ENCODE data around the gene SPATA16. TPM values are rescaled to one million over a fixed set of nuclear protein-coding genes. Genes with fewer than 3 reads are reported as not detected.
A peak's percentile ranks its signal among the peaks of the same experiment; 100 is the strongest.
"Not testable (repeated sequence)": the region's sequence is repeated elsewhere in the genome, so short reads cannot be mapped to it uniquely, and the experiment has no call there.

Gene SPATA16
- total RNA-seq, 2 donors from 2014 or later: not detected

DNA sequence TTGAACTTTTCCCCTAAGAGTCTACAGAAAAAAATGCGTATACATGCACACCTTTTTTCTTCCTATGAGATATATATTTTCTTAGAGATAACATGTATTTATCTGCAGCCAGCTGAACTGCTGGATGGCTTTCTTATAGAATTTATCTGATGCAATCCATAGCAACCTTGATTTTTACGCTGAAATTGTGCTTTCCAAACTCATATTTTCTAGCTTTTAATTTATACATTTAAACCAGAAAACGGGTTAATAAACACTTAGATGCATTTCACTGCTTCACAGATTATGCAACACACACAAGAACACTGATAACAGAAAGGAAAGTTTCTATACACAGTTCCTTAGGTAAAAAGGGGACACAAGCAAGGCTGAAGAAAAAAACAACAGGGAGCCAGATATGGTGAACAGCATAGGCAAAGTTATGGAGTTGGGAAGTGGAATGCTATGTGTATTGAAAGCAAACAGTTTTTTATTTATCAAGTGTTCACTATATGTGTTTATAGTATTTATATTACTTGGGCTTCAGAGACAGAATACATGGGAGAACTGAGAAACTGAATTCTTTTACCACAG, 149.5 kb downstream of the SPATA16 start:
- H3K27ac Mint-ChIP-seq: no peak overlapping the region
- no peaks in the 10 kb centered on the region for H3K36me3 Mint-ChIP-seq
- DNase-seq (ENCODE audit: low spot score in 2 of 2): no peak
- H3K9me3 Mint-ChIP-seq: no peaks in the 10 kb centered on the region
- ATAC-seq: no peak

DNA sequence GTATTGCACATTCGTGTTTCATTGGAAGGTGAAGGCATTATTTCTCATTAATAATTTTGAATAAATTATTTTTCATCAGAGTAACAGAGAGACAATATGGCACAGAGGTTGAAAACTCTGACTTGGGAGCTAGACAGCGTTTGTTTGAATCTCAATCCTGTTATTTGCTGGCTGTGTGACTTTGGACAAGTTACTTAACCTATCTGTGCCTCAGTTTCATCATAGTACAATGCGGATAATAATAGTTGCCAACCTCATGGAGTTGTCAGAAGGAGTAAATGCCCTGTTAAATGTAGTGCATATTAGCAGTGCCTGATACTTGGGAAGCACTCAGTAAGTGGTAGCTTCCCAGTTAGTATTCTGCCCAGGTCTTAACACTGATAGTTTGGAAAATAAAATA, 151.7 kb downstream of the SPATA16 start:
- Mint-ChIP-seq H3K27ac (no peak overlapping the region), H3K9me3 (no peaks in the 10 kb centered on the region), H3K36me3 (no peaks in the 10 kb centered on the region)
- DNase-seq (ENCODE audit: low spot score in 2 of 2): no peak
- no peak for ATAC-seq

DNA sequence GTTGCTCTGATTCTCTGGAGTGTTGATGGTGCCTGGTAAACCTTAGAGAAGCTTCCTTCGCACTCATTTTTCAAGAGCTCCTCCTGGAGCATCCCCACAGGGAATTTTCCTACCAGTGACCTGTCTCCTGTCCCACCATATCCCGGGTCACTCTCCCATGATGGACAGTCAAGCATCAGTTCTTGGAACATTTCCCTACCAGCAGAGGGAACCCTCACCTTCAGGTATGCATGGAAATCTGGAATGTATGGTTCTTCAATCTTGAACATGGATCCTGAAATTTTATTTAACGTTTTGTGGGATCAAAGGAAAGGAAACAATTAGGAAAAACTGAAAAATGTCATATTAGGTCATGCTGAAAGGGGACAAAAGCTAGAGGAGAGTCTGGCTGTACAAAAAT, 153.8 kb downstream of the SPATA16 start:
- no peak overlapping the region for H3K27ac Mint-ChIP-seq

DNA sequence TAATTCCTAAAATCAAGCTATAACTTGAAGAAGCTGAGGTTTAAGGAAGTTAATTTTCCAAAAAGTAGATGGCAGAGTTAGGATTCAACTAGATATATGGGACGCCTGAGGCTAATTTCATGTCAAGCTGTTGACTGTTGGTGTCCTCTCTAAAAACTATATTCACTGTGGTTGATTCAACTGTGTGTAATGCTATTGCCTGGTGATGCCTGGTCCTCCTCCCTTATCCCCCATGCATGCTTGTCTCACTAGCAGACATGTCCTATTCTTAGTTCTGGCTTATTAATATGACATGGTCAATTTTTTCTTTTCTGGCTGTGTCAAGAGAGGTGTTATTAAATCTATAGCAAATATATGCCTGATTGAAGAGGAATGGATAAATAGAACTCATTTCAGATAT, 156.1 kb downstream of the SPATA16 start:
- DNase-seq (ENCODE audit: low spot score in 2 of 2): no peak
- Mint-ChIP-seq H3K36me3 (no peaks in the 10 kb centered on the region), H3K9me3 (peaks cover 3 to 5% of the 10 kb centered on the region in 2 donors), H3K27ac (no peak overlapping the region)
- ATAC-seq: no peak

More for the DNA sequence above, 153.8 kb downstream of the SPATA16 start:
- ATAC-seq: no peak
- Mint-ChIP-seq H3K36me3 (no peaks in the 10 kb centered on the region), H3K9me3 (no peaks in the 10 kb centered on the region)
- DNase-seq (ENCODE audit: low spot score in 2 of 2): no peak

DNA sequence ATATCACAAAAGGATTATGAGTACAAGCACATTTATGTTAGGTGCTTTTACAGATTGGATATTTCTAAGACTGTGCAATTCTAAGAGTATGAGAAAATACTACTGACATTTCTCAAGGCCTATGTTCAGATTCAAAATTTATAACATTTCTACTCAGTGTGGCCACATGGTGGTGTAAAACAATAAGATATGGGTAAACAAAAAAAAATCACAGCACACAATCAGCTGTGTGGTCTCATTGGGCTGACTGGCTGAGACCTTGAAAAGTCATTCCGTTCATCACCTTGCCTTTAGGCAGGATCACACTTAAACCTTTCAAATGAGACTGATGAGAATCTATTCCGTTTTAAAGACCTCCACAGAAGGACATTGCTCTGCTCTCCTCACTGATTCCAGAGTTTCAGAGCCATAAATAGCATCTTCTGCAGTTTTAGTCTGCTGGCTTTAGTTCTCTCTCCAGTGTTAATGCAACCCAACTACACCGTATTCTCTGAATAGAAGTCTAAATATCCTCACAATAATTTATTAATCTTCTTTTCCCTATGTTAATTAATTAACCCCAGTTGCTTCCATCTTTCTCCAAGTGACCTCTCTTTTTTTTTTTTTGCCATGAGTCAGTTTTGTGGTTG, 158.2 kb downstream of the SPATA16 start:
- Mint-ChIP-seq H3K27ac (no peak overlapping the region), H3K36me3 (no peaks in the 10 kb centered on the region), H3K9me3 (peaks cover 3 to 5% of the 10 kb centered on the region in 2 donors)
- ATAC-seq: no peak
- no peak for DNase-seq (ENCODE audit: low spot score in 2 of 2)

DNA sequence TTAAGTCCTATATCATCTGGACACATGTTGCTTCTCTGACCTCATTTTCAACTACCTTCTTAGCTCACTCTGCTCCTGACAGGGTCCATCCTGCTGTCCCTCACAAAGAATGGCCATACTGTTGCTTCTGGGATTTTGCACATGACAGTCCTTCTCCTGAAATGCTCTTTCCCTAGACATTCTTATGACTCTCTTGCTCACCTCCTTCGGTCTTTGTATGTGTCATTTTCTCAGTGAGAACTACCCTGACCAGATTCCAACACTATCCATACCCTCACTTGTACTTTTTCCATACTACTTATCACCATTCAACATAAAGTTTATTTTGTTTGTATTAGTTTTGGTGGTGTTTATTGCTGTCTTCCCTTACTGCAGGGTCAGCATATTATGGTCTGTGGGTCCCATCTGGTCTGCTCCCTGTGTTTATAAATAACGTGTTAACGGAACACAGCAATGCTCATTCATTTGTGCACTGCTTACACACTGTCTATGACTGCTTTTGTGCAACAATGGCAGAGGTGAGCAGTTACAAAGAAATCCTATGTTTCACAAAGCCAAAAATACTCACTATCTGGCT, 159.5 kb downstream of the SPATA16 start:
- DNase-seq (ENCODE audit: low spot score in 2 of 2) (no peak), ATAC-seq (no peak)
- peaks cover 3 to 5% of the 10 kb centered on the region in 2 donors for H3K9me3 Mint-ChIP-seq
- no peaks in the 10 kb centered on the region for H3K36me3 Mint-ChIP-seq
- H3K27ac Mint-ChIP-seq: no peak overlapping the region

DNA sequence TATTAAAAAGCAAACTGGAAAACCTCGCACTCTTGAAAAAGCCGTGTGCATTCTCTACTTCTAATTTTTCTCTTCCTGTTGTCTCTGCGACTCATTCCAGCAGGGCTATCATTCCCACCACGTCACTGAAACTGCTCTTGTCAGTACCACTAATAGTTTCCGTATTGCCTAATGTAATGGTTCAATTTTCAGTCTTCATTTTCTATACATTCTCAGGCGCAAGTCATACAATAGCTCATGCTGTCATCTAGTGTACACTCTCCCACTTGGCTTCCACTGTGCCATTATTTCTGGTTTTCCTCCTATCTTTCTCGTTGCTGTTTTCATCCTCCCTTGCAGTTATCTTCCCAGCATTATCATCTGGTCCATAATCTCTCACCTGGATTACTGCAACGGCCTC, 160.2 kb downstream of the SPATA16 start:
- Mint-ChIP-seq H3K27ac (no peak overlapping the region), H3K9me3 (peaks cover 3 to 5% of the 10 kb centered on the region in 2 donors), H3K36me3 (no peaks in the 10 kb centered on the region)
- DNase-seq (ENCODE audit: low spot score in 2 of 2) (no peak), ATAC-seq (peak in 1 of 2 donors; percentile 13)

DNA sequence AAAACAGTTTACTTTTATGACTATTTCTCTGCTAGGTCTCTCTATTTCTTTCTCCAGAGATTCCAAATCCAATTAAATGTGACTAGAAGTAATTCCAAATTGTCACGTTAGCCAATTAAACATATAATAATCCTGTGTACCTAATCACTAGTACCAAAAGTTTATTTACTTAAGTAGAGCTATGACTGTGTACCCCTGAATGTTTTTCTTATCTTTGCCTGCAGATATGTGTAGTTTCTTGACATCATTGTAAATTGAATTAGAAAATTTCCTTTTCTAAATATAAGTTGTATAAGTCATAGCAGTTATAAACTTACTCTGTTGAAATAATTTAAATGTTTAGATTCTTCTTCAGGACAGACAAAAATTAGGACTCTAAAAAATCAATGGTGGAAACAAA, 163.3 kb downstream of the SPATA16 start:
- ATAC-seq (no peak), DNase-seq (ENCODE audit: low spot score in 2 of 2) (no peak)
- Mint-ChIP-seq H3K36me3 (no peaks in the 10 kb centered on the region), H3K9me3 (peaks cover 3 to 9% of the 10 kb centered on the region in 2 donors), H3K27ac (no peak overlapping the region)

DNA sequence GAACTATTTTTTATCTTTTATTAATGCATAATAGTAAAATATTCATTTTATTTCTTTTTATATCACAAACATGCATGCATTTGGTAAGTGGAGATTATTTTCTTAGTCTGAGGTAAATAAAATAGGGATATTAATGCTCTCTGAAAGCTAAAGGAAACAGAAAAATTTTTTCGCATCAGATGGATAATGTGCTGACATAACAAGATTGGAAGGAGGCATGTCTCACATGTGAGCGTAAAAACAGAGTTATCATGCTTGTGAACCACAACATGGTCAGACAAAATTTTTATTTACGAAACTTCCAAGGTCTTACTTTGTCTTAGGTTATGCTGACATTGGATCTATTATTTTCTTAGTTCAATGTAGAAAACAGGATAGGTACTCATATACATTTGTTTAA, 166.1 kb downstream of the SPATA16 start:
- H3K9me3 Mint-ChIP-seq: peaks cover 0 to 4% of the 10 kb centered on the region in 2 donors
- H3K36me3 Mint-ChIP-seq: no peaks in the 10 kb centered on the region
- ATAC-seq: no peak
- DNase-seq (ENCODE audit: low spot score in 2 of 2): no peak
- no peak overlapping the region for H3K27ac Mint-ChIP-seq

DNA sequence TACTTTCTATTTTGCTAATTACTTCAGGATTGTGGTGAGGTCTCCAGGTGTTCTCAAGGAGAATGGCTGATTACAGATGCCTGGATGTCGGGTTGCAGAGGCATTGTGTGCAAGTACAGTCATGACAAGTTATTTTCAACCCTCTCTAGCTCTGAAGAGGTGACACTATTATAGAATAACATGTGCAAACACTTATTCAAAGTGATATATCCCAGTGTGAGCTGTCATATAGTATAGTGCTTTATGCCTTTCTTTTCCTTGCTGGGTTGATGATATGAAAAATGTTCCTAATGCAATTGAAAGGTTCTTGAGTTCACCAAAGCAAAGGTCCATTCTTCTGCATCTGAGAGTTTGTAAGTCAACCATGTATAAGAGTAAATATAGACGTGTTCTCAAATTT, 167.2 kb downstream of the SPATA16 start:
- Mint-ChIP-seq H3K36me3 (no peaks in the 10 kb centered on the region), H3K9me3 (peaks cover 0 to 4% of the 10 kb centered on the region in 2 donors), H3K27ac (no peak overlapping the region)
- no peak for DNase-seq (ENCODE audit: low spot score in 2 of 2)
- no peak for ATAC-seq

DNA sequence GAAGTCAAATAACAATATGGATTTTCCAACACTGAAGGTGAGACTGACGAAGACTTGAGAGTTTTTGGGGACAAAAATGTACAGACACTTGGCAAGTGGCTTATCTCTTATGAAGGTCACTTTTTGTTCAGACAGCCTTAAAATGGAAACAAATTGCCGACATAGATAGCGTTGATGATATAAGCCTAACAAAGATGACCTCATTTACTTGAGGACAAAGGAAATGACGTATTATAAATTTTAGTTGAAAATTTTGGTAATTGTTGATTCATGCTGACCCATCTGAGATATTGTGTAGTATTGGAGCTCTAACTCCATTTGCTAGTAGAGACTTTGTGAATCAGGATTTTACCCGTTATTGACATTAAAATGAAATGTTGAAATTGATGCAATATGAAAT, 168.3 kb downstream of the SPATA16 start:
- no peak overlapping the region for H3K27ac Mint-ChIP-seq
- DNase-seq (ENCODE audit: low spot score in 2 of 2): no peak
- H3K36me3 Mint-ChIP-seq: no peaks in the 10 kb centered on the region
- no peak for ATAC-seq
- peaks cover 0 to 4% of the 10 kb centered on the region in 2 donors for H3K9me3 Mint-ChIP-seq

DNA sequence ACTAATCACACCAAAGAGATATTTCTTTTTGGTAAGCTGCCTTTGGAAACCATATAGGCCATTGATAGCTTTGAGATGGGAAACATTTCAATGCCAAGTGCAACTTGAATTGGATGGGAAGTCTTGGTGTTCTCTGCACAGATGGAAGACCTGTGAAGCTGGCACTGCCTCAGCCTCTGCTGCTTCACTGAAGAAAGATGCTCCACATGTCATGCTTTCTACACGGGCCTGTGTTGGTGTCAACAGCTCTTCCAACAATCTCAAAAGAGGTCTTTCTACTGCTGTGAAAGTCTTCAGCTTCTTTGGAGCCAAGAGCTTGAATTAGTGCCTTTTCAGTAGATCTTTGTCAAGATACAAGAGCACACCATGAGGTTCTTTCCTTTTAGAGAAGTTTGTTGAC, 169.0 kb downstream of the SPATA16 start:
- no peak overlapping the region for H3K27ac Mint-ChIP-seq
- H3K9me3 Mint-ChIP-seq: peaks cover 0 to 4% of the 10 kb centered on the region in 2 donors
- ATAC-seq: no peak
- H3K36me3 Mint-ChIP-seq: no peaks in the 10 kb centered on the region
- no peak for DNase-seq (ENCODE audit: low spot score in 2 of 2)

DNA sequence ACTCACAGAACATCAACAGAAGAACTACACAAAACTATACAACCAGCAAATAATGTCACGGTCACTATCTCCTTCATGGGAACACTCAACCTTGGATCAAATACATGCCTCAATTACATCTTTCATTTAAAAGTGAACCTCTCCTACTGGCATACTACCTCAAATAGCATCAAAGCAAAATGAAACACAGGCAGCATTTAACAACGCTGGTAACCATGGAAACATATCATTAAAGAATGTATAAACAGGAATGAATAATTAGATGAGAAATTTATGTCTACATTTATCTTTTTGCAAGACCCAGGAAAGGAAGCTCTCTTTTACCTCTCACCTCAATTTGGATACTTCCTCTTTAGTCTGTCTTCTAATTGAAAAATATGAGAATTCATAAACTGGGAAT, 172.4 kb downstream of the SPATA16 start:
- Mint-ChIP-seq H3K36me3 (no peaks in the 10 kb centered on the region), H3K9me3 (peaks cover 0 to 4% of the 10 kb centered on the region in 2 donors), H3K27ac (no peak overlapping the region)
- DNase-seq (ENCODE audit: low spot score in 2 of 2) (no peak), ATAC-seq (no peak)

DNA sequence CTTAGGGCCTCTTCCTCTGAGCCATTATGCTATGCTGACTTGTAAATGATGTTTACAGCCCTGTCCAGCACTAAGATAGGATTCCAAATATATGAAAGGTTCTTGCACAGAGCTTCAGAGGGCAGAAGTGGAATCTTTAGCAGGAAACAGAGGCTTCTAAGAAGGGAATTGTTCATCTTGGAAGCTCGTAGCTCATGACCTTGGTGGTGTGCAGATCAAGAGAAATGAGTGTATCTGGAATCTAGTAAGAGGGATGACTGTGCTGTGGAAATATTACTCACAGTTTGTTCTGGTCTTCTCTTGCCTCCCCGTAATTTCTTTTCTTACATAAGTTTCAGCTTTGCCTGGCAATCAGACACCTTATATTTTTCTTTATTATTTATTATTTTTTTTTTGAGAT, 175.8 kb downstream of the SPATA16 start:
- no peak for ATAC-seq
- Mint-ChIP-seq H3K36me3 (no peaks in the 10 kb centered on the region), H3K27ac (no peak overlapping the region), H3K9me3 (peaks cover 0 to 4% of the 10 kb centered on the region in 2 donors)
- no peak for DNase-seq (ENCODE audit: low spot score in 2 of 2)

DNA sequence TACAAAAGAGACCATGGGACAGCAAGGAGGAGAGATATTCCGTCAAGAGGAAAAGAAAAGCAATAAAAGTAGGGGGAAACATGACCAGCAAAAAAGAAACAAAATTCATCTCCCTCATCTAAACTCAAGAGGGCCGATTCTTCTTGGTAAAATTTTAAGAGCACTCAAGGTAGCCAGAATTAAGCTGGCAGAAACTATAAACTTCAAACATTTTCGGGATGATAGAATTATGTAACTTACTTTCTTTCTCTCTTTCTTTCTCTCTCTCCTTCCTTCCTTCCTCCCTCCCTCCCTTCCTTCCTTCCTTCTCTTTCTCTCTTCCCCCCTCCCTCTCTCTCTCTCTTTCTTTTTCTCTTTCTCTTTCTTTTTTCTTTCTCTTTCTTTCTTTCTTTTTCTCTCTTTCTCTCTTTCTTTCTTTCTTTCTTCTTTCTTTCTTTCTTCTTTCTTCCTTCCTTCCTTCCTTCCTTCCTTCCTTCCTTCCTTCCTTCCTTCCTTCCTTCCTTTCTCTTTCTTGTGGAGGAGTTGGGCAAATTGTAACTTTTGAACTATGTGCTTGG, 180.3 kb downstream of the SPATA16 start:
- H3K9me3 Mint-ChIP-seq; DNase-seq (ENCODE audit: low spot score in 2 of 2); H3K36me3 Mint-ChIP-seq; H3K27ac Mint-ChIP-seq; ATAC-seq: not testable (repeated sequence)

DNA sequence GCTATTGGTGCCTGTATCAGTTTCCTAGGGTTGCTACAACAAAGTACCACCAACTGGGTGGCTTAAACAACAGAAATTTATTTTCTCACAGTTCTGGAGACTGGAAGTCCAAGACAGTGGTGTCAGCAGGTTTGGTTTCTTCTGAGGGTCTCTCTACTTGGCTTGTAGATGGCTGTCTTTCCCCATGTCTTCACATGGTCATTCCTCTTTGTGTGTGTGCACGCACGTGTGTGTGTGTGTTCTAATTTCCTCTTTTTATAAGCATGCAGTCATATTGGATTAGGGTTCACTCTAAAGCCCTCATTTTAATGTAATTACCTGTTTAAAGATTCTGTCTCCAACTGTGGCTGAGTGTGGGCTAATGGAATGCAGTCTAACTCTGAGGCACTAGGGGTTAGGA, 182.5 kb downstream of the SPATA16 start:
- ATAC-seq (no peak), DNase-seq (ENCODE audit: low spot score in 2 of 2) (no peak)
- Mint-ChIP-seq H3K9me3 (peaks cover 0 to 9% of the 10 kb centered on the region in 2 donors), H3K36me3 (no peaks in the 10 kb centered on the region), H3K27ac (no peak overlapping the region)

DNA sequence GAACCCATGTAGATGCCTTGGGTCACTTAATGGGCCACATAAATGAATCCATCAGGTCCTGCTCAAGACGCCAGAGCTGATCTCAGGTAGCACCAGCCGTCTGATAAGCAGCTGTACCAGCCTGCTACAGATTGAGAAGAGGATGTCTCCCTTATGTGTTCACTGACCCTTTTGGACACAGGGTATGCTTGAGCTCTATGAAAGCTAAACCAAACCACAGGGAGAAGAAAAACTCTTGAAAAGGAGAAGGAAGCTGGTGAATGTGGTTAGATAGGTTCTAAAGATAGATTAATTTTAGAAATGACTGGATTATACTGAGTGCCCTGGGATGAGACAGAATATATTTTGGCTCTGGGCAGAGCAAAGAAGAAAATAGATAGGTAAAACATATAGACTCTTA, 187.5 kb downstream of the SPATA16 start:
- no peak overlapping the region for H3K27ac Mint-ChIP-seq
- no peaks in the 10 kb centered on the region for H3K36me3 Mint-ChIP-seq
- peaks cover 0 to 6% of the 10 kb centered on the region in 2 donors for H3K9me3 Mint-ChIP-seq
- ATAC-seq (no peak), DNase-seq (ENCODE audit: low spot score in 2 of 2) (no peak)

DNA sequence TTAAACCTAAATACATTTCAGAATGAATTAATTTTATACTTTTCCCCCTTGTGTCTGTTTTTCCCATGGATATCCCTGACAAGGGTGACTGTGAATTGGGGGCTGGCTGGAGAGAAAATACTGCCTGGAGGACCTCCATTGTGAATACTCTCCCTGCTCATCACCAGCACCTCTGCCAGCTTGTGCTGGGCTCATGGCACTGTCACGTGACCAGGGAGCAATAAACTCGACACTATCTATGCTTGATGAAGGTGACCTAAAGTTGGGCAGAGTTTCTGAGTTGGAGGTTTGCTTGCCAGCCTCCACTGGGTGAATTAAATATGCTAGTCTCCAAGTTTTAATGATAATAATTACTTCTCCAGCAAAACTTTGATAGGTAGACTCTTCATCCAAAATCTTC, 189.5 kb downstream of the SPATA16 start:
- DNase-seq (ENCODE audit: low spot score in 2 of 2) (no peak), ATAC-seq (no peak)
- H3K36me3 Mint-ChIP-seq: no peaks in the 10 kb centered on the region
- no peak overlapping the region for H3K27ac Mint-ChIP-seq
- peaks cover 0 to 6% of the 10 kb centered on the region in 2 donors for H3K9me3 Mint-ChIP-seq

All from activated naive CD4-positive, alpha-beta T cell treated with anti-CD3 and anti-CD28 coated beads, Interleukin-2, amount 50 U/mL, for 72 hours (primary cell).